Liver (tissue), 3 donors: ENCODE results near the gene MMP8.

Experiments
- ATF3 ChIP-seq: IDR thresholded peaks from 2 replicates; pipeline ENCODE4 v1.6.1; 2016; ENCODE audit warnings: antibody characterized with exemption
- CTCF ChIP-seq: fragments of 150-350 bp; IDR thresholded peaks from 2 replicates; pipeline ENCODE4 v1.5.1; 2017; ENCODE audit warnings: improper control_type of control experiment, low read depth, low read length; ENCODE audit not compliant: missing input control
- EGR1 ChIP-seq, 2 donors: IDR thresholded peaks; 2 replicates each; pipeline ENCODE4 v1.6.1; 2016 to 2018; ENCODE audit warnings: antibody characterized with exemption in 2 of 2, low read depth in 2 of 2
- FOXA1 ChIP-seq: IDR thresholded peaks from 2 replicates; pipeline ENCODE4 v1.6.1; 2016; ENCODE audit warnings: antibody characterized with exemption
- GABPA ChIP-seq, 2 donors: IDR thresholded peaks in 1 of 2; conservative IDR thresholded peaks in 1 of 2; 2 replicates each; pipeline ENCODE4 v1.6.1; 2016; ENCODE audit warnings: antibody characterized with exemption in 2 of 2, mild to moderate bottlenecking in 1 of 2, moderate library complexity in 1 of 2
- JUND ChIP-seq, 2 donors: IDR thresholded peaks; 2 replicates each; pipeline ENCODE4 v1.6.1; 2016; ENCODE audit warnings: antibody characterized with exemption in 2 of 2
- MAX ChIP-seq: IDR thresholded peaks from 2 replicates; pipeline ENCODE4 v1.6.1; 2016; ENCODE audit warnings: antibody characterized with exemption
- YY1 ChIP-seq: IDR thresholded peaks from 2 replicates; pipeline ENCODE4 v1.6.1; 2016; ENCODE audit warnings: antibody characterized with exemption, mild to moderate bottlenecking
- TF ChIP-seq, protein P1 (sequence below): IDR thresholded peaks from 2 replicates; pipeline ENCODE4 v1.6.1; 2016; ENCODE audit warnings: antibody characterized with exemption, mild to moderate bottlenecking
- donor health status: healthy.
- donor health status: healthy.

GRCh38 chr11:102685754-102686153 is 39.0 kb downstream of the MMP8 start:
- TF ChIP-seq CTCF (no peak), MAX (no peak), YY1 (no peak), GABPA (IDR thresholded peaks at IDR 0.05 in 1 of 2, conservative IDR thresholded peaks at IDR 0.05 in 1 of 2) (no peak), FOXA1 (no peak), JUND (IDR thresholded peaks at IDR 0.05) (no peak), EGR1 (IDR thresholded peaks at IDR 0.05; ENCODE audit: low read depth in 2 of 2) (no peak), ATF3 (no peak)
- TF ChIP-seq, protein P1, sequence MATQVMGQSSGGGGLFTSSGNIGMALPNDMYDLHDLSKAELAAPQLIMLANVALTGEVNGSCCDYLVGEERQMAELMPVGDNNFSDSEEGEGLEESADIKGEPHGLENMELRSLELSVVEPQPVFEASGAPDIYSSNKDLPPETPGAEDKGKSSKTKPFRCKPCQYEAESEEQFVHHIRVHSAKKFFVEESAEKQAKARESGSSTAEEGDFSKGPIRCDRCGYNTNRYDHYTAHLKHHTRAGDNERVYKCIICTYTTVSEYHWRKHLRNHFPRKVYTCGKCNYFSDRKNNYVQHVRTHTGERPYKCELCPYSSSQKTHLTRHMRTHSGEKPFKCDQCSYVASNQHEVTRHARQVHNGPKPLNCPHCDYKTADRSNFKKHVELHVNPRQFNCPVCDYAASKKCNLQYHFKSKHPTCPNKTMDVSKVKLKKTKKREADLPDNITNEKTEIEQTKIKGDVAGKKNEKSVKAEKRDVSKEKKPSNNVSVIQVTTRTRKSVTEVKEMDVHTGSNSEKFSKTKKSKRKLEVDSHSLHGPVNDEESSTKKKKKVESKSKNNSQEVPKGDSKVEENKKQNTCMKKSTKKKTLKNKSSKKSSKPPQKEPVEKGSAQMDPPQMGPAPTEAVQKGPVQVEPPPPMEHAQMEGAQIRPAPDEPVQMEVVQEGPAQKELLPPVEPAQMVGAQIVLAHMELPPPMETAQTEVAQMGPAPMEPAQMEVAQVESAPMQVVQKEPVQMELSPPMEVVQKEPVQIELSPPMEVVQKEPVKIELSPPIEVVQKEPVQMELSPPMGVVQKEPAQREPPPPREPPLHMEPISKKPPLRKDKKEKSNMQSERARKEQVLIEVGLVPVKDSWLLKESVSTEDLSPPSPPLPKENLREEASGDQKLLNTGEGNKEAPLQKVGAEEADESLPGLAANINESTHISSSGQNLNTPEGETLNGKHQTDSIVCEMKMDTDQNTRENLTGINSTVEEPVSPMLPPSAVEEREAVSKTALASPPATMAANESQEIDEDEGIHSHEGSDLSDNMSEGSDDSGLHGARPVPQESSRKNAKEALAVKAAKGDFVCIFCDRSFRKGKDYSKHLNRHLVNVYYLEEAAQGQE = no peak
